Gastroesophageal sphincter (tissue), 3 donors: ENCODE results near the gene TACR3.

Source experiments
- CTCF ChIP-seq, 4 experiments: fragments of 200-600 bp in 2 of 4; fragments of 450-650 bp in 2 of 4; sonication (generic) in 1 of 4; IDR thresholded peaks; one replicate each; pipeline ENCODE4 v1.5.1; 2017 to 2019; ENCODE audit warnings: antibody characterized with exemption in 4 of 4, mild to moderate bottlenecking in 2 of 4, moderate library complexity in 2 of 4
- EP300 ChIP-seq: sonication (generic); formaldehyde crosslinking; IDR thresholded peaks from one replicate; pipeline ENCODE4 v1.6.1; 2017; ENCODE audit warnings: antibody characterized with exemption, mild to moderate bottlenecking
- POLR2A ChIP-seq, 2 donors: fragments of 450-650 bp; IDR thresholded peaks; one replicate each; pipeline ENCODE4 v1.6.1; 2017; ENCODE audit warnings: antibody characterized with exemption in 2 of 2, mild to moderate bottlenecking in 2 of 2, moderate library complexity in 1 of 2
- POLR2AphosphoS5 ChIP-seq: sonication (generic); formaldehyde crosslinking; IDR thresholded peaks from one replicate; pipeline ENCODE4 v1.6.1; 2017; ENCODE audit warnings: antibody characterized with exemption

GRCh38 chr4:103645991-103646390 lies 73.8 kb downstream of the TACR3 start:
- no peak for TF ChIP-seq CTCF (IDR thresholded peaks at IDR 0.05)
- no peak for TF ChIP-seq POLR2A (IDR thresholded peaks at IDR 0.05)
- TF ChIP-seq EP300, result no peak
- TF ChIP-seq POLR2AphosphoS5, result no peak
